Measurements from ENCODE around the gene FNDC3B. TPM values are rescaled to one million over a fixed set of nuclear protein-coding genes. Genes with fewer than 3 reads are reported as not detected.

FNDC3B gene
- total and polyA plus RNA-seq, 9 of the 15 experiments (the other 6 are each of a cell fraction or from before 2014, with no cell fraction given) = 7.0 to 35.8 (median 16.2) TPM

DNA sequence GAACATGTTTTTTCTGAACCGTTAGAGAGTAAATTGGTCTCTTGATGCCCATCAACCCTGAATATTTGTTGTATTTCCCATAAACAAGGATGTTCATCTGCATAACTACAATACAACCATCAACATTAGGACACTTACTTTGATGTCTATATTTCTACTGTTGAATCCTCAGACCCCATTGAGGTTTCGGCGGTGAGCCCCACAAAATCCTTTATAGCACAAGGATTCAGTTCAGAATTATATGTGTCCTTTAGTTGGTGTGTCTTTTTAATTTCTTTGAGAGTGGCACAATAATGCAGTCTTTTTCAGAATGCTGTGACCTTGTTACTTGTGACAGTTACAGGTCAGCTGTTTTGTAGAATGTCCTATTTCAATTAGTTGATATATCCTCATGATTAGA, 158.0 kb downstream of the FNDC3B start:
- Histone ChIP-seq H3K4me1 (replicated peaks in 1 of 2; ENCODE audit: control insufficient read depth in 2 of 2, insufficient read depth in 2 of 2, low read length in 2 of 2) (peaks cover 3 to 25% of the 10 kb centered on the region in 2 experiments; a peak in 4 of 5 replicates), H3K9ac (ENCODE audit: insufficient read depth in 1 of 2, low read depth in 2 of 2, low read length in 2 of 2) (no peak overlapping the region), H3K27ac (ENCODE audit: extremely low read depth, low read depth, low read length) (no peak overlapping the region), H3K9me1 (ENCODE audit: control insufficient read depth, insufficient read depth, low read length) (no peaks in the 10 kb centered on the region), H3K79me2 (ENCODE audit: control insufficient read depth, insufficient read depth, low read length) (peaks cover 57% of the 10 kb centered on the region), H2AFZ (ENCODE audit: low read depth, low read length) (no peak overlapping the region), H3K9me3 (replicated peaks; ENCODE audit: control insufficient read depth, insufficient read depth, low read depth, low read length) (no peaks in the 10 kb centered on the region), H3K36me3 (ENCODE audit: control insufficient read depth, insufficient read depth, low read length) (no peaks in the 10 kb centered on the region), H3K27me3 (ENCODE audit: control insufficient read depth in 2 of 2, insufficient read depth in 2 of 2, low read length in 2 of 2) (no peaks in the 10 kb centered on the region), H4K20me1 (replicated peaks; ENCODE audit: control insufficient read depth, insufficient read depth, low read length) (no peaks in the 10 kb centered on the region), H3K4me3 (no peak overlapping the region), H3K4me2 (ENCODE audit: insufficient read depth, low read length) (no peak overlapping the region)
- no TSS peak for BruUV-seq (replicated peaks)
- in situ Hi-C loops (cut with MboI) = no loop called here
- no peak for FAIRE-seq
- no peak for DNase-seq (ENCODE audit: extremely low read depth in 1 of 4, low spot score in 3 of 4)
- no peak for TF ChIP-seq LCOR (CRISPR knock-in tag; IDR thresholded peaks at IDR 0.05)
- intact Hi-C loops (cut with micrococcal nuclease) = no loop called here
- ATAC-seq = no peak
- ChIA-PET CTCF (ENCODE audit: low intra/inter-chr PET ratio) (no interaction called here), POLR2A (no interaction called here)
- WGBS (ENCODE audit: insufficient coverage, low coverage, missing lambda C conversion rate) = 97% methylated on average over 3 of the region's 3 CpGs

GRCh38 chr3:172198428-172198827, 159.1 kb downstream of the FNDC3B start:
- H3K36me3 ChIP-seq (ENCODE audit: control insufficient read depth, insufficient read depth, low read length) = no peaks in the 10 kb centered on the region
- BruUV-seq (replicated peaks) = no TSS peak
- no peaks in the 10 kb centered on the region for H3K27me3 ChIP-seq (ENCODE audit: control insufficient read depth in 2 of 2, insufficient read depth in 2 of 2, low read length in 2 of 2)
- H4K20me1 ChIP-seq (replicated peaks; ENCODE audit: control insufficient read depth, insufficient read depth, low read length) = no peaks in the 10 kb centered on the region
- POLR2A ChIA-PET = interaction anchor here (1.1 kb wide), 1 partner anchor 158 kb away, joined by 3 read pairs; no protein-coding TSS in a partner anchor
- H3K9me1 ChIP-seq (ENCODE audit: control insufficient read depth, insufficient read depth, low read length) = no peaks in the 10 kb centered on the region
- peaks cover 66% of the 10 kb centered on the region for H3K79me2 ChIP-seq (ENCODE audit: control insufficient read depth, insufficient read depth, low read length)
- H2AFZ ChIP-seq (ENCODE audit: low read depth, low read length) = no peak overlapping the region
- no peak overlapping the region for H3K4me2 ChIP-seq (ENCODE audit: insufficient read depth, low read length)
- H3K4me1 ChIP-seq (replicated peaks in 1 of 2; ENCODE audit: control insufficient read depth in 2 of 2, insufficient read depth in 2 of 2, low read length in 2 of 2) = peaks cover 3 to 28% of the 10 kb centered on the region in 2 experiments; a peak in 4 of 5 replicates
- H3K9ac ChIP-seq (ENCODE audit: insufficient read depth in 1 of 2, low read depth in 2 of 2, low read length in 2 of 2) = no peak overlapping the region
- ATAC-seq (no peak), DNase-seq (ENCODE audit: extremely low read depth in 1 of 4, low spot score in 3 of 4) (no peak), FAIRE-seq (no peak)
- no peak overlapping the region for H3K4me3 ChIP-seq
- in situ Hi-C loops (cut with MboI) (no loop called here), intact Hi-C loops (cut with micrococcal nuclease) (no loop called here)
- CTCF ChIA-PET (ENCODE audit: low intra/inter-chr PET ratio) = no interaction called here
- H3K27ac ChIP-seq (ENCODE audit: extremely low read depth, low read depth, low read length) = no peak overlapping the region
- 86% methylated on average over 3 of the region's 3 CpGs for WGBS (ENCODE audit: insufficient coverage, low coverage, missing lambda C conversion rate)
- no peaks in the 10 kb centered on the region for H3K9me3 ChIP-seq (replicated peaks; ENCODE audit: control insufficient read depth, insufficient read depth, low read depth, low read length)
- no peak for TF ChIP-seq POLR3G (IDR thresholded peaks at IDR 0.05; ENCODE audit: extremely low read depth, insufficient read length, insufficient replicate concordance)
- TF ChIP-seq KHSRP (IDR thresholded peaks at IDR 0.05) = no peak
- TF ChIP-seq ZBTB8A (IDR thresholded peaks at IDR 0.05; ENCODE audit: partially characterized antibody) = no peak
- TF ChIP-seq SIN3A (IDR thresholded peaks at IDR 0.05; ENCODE audit: borderline replicate concordance in 2 of 2, control insufficient read depth in 1 of 2, low read depth in 2 of 2, low read length in 2 of 2) = no peak
- TF ChIP-seq PATZ1 (CRISPR knock-in tag; IDR thresholded peaks at IDR 0.05; ENCODE audit: borderline replicate concordance) = no peak
- TF ChIP-seq BHLHE40 (IDR thresholded peaks at IDR 0.05; ENCODE audit: low read length) = no peak
- no peak for TF ChIP-seq NEUROD1 (IDR thresholded peaks at IDR 0.05; ENCODE audit: borderline replicate concordance, low read depth, low read length, partially characterized antibody)
- TF ChIP-seq MYC (IDR thresholded peaks at IDR 0.05; ENCODE audit: low read depth, low read length) = no peak
- TF ChIP-seq MYC (CRISPR knock-in tag; IDR thresholded peaks at IDR 0.05; ENCODE audit: borderline replicate concordance, low read depth) = no peak
- TF ChIP-seq ATF1 (CRISPR knock-in tag; IDR thresholded peaks at IDR 0.05) = no peak
- no peak for TF ChIP-seq ATF1 (tag; IDR thresholded peaks at IDR 0.05)
- no peak for TF ChIP-seq NR2C1 (IDR thresholded peaks at IDR 0.05)
- TF ChIP-seq NR2C1 (tag; IDR thresholded peaks at IDR 0.05) = no peak
- no peak for TF ChIP-seq RBM15 (IDR thresholded peaks at IDR 0.05; ENCODE audit: insufficient read depth, low read length)
